Left cardiac atrium (tissue), 4 donors: ENCODE data around the gene C1orf226. TPM values are rescaled to one million over a fixed set of nuclear protein-coding genes. Genes with fewer than 3 reads are reported as not detected.

ENCODE experiments used
- ATAC-seq, 2 donors: fragments of 200-7000 bp; cut with Tn5 transposase; one replicate each; pipeline ENCODE4 v1.9.1; 2020; ENCODE audit warnings: mild to moderate bottlenecking in 2 of 2, moderate library complexity in 2 of 2
- DNase-seq: peaks from one replicate; pipeline ENCODE4 v3.0.0-alpha.2; 2020
- intact Hi-C, 2 donors: fragments of 100-400 bp; cut with DNase I; formaldehyde crosslinking; loops; one replicate each; pipeline versions ENCODE4 v1.14.1 to v1.15.1; 2022 to 2023
- total RNA-seq, 2 donors: library from RNA; stranded (reverse); fragmentation: NEBNext Ultra II Directional; extraction: Animal tissue kit (Norgen Biotek cat#: 25700); gene quantifications; one replicate each; pipeline ENCODE4 v1.2.1, GENCODE V29; 2021
- donor health status: DM: no; HTN: yes; CAD: no.
- donor health status: DM: no; HTN: yes; CAD: no; lungs with severe emphysema.
- donor health status: DM: yes; HTN: yes; CAD: no.
- donor health status: Dilated cardiomyopathy.

Gene C1orf226
- total RNA-seq, 2 donors from 2014 or later: 2.3 to 4.9 TPM

DNA sequence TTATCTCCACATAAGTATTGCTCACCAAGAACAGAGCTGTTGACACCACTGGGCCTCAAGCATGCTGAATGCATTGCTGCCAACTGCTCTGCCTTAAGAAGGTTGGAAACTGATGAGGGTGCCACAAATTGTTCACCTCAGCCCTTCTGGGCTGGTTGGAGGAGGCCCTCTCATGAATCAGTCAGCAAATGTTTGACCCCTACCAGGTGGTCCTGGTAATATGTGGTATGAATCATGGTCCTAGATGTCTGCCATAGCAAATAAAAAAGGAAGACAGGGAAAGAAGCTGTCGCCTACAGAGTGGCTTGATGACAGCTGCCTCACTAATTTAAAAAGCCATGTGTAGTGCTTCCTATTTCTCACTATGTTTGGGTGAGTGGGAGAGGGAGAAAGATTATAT lies 17.0 kb upstream of the C1orf226 start:
- ATAC-seq (no peak), DNase-seq (no peak)
- intact Hi-C loops: no loop called here

DNA sequence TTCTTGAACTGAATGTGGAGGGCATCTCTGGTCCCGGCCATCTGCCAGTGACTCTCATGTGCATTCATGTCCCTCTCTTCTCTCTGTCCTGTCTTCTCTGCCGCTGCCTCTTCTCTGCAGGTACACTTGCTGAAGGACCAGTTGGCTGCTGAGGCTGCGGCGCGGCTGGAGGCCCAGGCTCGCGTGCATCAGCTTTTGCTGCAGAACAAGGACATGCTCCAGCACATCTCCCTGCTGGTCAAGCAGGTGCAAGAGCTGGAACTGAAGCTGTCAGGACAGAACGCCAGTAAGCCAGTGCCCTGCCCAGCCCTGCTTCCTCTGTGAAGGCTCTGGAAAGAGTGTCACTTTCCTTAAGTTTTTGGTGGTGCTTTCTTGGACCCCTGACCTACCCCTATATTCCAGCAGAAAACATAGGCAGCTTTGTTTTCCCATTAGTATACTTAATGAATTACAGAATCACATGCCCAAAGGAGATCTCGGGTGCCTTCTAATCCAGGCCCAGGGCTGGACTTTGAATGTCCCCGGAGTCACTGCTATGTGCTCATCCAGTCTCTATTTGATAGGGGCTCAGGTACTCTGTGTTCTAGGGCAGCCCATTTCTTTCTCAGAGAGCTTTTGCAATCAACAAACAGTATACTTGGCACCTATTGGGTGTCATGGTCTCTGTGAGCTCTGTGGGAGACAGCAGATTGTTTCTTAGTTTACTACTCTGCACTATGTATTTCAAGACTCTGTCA lies 16.1 kb upstream of the C1orf226 start:
- no peak for DNase-seq
- ATAC-seq: no peak
- intact Hi-C loops: no loop called here

DNA sequence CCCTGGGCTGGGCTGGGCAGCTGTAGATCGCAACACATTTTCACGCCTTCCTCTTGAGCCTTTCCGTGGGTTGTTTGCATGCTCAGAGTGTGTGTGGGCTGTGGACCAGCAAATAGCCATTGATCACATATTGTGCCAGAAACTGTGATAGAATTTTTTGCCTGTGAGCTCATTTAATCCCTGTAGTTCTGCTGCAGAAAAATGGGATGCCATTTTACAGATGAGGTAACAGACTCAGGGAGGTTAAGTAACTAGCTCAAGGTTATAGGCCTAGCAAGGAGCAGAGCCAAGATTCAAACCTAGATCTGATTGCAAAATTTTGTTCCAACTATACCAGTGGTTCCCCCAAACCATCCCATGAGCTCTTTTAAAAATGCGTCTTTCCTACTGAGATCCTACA lies 15.4 kb upstream of the C1orf226 start:
- intact Hi-C loops: no loop called here
- DNase-seq: no peak
- ATAC-seq: no peak

DNA sequence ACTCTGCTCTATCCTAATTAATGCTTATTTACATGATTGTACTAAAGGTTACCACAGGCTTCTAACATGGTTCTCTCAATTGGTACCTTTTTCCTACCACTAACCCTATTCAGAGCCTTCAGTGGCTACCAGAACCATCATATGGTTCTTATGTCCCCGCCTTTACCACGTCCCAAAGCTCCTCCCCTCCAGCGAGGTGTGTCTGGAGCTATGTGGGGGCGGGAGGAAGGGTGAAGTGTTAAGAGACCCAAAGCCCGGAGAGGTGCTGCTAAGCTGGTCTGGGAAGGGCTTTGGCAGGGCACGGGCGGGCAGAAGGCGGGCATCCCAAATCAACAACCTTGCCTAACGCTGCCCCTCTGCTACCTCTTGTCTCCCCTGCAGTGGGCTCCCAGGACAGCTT lies 14.9 kb upstream of the C1orf226 start:
- ATAC-seq (peak in 1 of 2 donors; percentile 41), DNase-seq (no peak)
- intact Hi-C loops: no loop called here

DNA sequence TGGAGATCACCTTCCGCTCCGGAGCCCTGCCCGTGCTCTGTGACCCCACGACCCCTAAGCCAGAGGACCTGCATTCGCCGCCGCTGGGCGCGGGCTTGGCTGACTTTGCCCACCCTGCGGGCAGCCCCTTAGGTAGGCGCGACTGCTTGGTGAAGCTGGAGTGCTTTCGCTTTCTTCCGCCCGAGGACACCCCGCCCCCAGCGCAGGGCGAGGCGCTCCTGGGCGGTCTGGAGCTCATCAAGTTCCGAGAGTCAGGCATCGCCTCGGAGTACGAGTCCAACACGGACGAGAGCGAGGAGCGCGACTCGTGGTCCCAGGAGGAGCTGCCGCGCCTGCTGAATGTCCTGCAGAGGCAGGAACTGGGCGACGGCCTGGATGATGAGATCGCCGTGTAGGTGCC lies 14.5 kb upstream of the C1orf226 start:
- intact Hi-C loops: no loop called here
- ATAC-seq (peak; percentile 38 to 61), DNase-seq (no peak)

DNA sequence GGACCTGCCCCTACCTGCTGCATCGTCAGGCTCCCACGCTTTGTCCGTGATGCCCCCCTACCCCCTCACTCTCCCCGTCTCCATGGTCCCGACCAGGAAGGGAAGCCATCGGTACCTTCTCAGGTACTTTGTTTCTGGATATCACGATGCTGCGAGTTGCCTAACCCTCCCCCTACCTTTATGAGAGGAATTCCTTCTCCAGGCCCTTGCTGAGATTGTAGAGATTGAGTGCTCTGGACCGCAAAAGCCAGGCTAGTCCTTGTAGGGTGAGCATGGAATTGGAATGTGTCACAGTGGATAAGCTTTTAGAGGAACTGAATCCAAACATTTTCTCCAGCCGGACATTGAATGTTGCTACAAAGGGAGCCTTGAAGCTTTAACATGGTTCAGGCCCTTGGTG lies 13.8 kb upstream of the C1orf226 start:
- intact Hi-C loops: no loop called here
- ATAC-seq: no peak
- no peak for DNase-seq

DNA sequence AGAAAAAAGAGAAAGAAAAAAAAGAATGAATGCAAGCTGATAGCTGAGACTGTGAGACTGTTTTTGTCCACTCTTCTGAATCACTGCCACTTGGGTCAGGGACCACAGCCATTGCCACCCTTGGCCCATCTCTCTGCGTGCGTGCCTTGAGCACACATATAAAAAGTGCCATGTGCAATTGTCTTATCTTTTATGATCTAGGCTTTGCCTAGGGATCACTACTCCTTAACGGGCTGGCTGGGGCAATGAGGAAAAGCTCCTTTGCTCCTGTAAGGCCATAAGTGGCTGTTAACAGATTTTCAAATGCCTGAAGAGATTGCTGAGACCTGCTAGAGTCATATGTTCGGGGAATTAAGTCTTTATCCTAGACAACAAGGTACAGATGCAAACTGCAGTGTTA lies 13.1 kb upstream of the C1orf226 start:
- ATAC-seq (no peak), DNase-seq (no peak)
- intact Hi-C loops: no loop called here

DNA sequence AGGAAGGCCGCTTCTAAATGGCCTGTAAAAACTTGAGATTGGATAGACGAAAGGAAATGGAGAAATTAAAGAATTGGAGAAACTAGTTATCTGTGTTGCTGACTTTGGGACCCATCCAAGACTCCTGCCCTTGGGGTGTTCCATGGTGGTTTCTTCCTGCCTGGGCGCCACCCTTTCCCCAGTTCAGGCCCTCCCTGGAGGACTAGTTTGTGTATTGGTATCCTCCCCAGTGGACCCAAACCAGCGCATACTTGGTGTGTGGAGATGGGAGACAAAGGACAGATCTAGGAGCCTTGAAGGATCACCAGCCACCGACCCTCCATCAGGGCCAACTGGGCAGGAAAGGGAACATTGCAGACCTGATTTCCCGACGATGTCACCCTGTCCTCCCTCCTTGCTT lies 12.0 kb upstream of the C1orf226 start:
- DNase-seq (no peak), ATAC-seq (no peak)
- intact Hi-C loops: no loop called here

DNA sequence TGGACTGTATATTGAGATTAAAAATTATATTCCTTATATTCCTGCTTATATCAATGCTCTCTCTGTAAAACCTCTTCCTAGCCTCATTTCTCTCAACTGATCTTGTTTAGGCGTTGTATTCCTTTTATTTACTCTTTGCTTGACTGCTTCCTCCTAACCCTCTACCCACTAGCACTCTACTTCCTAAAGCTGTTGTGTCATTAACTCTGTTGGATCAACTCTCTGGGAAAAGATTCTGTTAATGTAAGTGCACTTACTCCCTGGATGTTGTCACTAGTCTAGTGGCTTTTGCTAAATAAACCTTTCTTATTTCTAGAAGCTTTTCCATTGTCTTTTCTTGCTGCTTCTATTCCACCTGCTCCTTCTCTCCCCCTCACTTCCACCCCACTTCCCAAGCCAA lies 11.4 kb upstream of the C1orf226 start:
- intact Hi-C loops: no loop called here
- DNase-seq (no peak), ATAC-seq (no peak)

DNA sequence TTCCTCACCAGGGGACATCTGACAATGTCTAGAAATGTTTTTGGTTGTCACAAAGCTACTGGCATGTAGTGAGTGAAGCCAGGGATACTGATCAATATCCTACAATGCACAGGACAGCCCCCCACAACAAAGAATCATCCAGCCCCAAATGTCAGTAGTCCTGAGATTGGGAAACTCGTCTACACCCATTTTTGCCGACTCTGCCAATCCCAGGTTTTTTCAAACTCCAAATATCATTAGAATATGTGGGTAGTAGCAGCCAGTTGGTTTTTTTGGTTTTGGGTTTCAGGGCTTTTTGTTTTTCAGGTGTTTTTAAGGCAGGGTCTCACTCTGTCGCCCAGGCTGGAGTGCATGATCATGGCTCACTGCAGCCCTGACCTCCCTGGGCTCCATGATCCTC lies 10.8 kb upstream of the C1orf226 start:
- ATAC-seq (no peak), DNase-seq (no peak)
- intact Hi-C loops: no loop called here

DNA sequence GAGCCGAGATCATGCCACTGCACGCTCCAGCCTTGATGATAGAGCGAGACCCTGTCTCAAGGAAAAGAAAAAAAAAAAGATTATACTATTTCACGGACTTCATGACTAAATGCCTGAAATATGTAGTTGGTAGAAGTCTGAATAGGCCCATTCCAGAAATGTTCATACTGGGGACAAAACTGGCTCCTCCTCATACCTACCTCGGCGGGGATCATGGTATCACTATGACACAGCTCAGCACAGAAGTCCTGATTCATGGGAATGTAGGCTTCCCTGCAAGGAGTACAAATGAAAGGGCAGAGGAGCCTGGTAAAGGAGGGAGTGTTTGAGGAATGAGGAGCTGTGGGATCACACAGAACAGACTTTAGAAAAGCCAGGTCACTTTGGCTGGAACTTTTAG lies 9.9 kb upstream of the C1orf226 start:
- intact Hi-C loops: no loop called here
- no peak for ATAC-seq

DNA sequence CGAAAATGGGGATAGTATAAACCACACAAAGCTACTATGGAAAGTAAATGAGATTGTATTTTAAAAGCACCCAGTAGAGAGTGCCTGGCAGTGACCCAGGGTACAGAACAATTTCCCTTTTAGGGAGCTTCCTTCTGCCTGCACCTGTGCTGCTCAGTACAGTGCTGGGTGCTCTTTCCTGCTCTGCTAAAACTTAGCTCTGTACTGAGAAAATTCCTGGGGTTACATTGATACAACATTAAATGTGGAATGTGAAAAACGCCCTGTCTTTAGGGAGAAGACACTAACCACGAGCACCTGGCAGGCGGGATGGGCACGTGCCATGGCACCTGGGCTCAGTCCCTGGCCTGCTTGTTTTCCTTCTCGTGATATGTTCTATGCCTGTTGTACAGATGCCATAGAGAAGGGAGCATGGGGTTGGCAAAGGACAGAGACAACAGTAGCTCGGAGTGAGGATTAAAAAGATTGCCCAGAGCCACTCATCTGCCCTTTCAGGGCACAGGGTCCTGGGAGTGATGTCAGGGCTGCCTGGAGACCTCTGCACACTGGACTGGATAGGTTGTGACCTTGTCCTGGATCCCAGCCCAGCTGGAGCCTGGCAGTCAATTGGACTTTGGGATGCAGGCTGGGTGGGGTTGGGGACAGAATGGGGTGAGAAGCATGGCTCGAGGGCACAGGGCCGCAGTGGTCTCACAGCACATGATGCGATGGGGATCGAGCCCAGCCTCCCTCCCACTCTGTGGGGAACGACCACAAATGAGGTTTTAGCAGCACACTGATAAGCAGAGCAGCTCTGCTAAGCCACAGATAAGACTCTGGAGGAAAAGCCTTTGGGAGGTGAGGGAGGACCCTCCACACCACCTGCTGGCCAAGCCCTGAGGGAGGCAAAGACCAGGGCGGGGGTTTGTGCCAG lies 9.1 kb upstream of the C1orf226 start:
- ATAC-seq: no peak
- intact Hi-C loops: no loop called here
- DNase-seq: no peak

More for the DNA sequence above, 9.9 kb upstream of the C1orf226 start:
- DNase-seq: no peak

DNA sequence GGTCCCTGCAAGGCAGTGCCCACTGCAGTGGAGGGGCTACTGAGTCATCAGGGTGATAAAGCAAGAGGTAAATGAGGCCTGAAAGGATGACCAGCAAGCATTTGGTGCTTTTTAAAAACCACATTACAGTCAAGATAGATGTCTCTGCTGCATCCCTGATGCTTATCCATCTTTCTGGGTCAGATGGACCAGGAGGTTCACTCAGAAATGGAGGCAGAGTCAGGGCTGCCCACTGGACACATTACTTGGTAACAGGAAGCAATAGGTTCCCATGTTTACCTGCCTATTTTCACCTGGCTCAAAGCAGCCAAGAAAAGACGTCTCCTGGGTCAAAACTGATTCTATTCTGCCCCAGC lies 8.5 kb upstream of the C1orf226 start:
- no peak for DNase-seq
- intact Hi-C loops: no loop called here
- ATAC-seq: no peak

DNA sequence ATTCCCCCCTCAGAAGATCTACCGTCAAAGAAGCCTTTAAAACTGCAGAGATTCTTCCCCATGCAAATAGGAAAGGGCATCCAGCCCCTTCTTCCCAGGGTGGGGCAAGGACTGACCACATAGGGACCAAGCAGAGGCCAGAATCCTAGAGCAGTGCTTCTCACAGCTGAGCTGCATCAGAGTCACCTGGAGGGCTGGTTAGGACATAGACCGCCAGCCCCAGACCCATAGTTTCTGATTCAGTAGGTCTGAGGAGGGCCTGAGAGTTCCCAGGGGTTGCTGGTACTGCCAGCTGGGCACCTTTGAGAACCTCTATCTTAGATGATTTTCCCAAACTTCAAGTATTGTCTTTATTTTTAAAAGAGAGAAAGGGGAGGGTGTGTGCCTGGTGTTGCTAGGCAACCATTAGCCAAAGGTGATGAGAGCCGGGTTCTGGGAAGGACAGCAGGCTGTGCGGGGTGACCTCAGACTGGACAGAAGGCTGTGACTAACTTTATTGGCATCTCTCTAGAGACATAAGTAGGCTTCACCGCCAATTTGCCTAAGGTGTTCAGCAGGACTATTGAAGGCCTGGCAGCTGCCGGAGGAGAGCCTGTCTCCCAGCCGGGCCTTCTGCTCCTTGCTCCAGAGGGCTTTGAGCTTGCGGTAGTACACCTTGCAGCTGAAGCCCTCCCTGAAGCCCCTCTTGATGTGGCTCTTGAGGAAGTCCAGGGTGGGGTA lies 7.8 kb upstream of the C1orf226 start:
- intact Hi-C loops: no loop called here
- DNase-seq: no peak
- ATAC-seq: no peak

DNA sequence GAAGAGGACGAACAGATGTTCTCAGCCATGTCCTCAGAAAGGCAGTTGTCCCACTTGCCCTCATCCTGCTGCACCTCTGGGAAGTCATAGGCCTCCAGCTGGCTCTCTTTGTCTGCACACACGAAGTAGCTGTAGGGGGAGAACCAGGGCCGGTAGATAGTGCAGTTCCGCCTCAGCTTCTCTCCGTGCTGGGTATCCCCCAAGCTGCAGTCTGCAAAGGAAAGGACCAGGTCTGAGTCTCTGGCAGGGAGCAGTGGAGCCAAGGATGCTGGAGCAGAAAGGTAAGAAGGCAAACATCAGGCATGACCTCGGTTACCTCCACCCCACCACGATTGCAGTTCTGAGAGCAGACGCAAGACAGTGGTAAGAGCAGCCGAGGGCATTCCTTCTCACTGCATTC lies 7.1 kb upstream of the C1orf226 start:
- DNase-seq (no peak), ATAC-seq (no peak)
- intact Hi-C loops: no loop called here

DNA sequence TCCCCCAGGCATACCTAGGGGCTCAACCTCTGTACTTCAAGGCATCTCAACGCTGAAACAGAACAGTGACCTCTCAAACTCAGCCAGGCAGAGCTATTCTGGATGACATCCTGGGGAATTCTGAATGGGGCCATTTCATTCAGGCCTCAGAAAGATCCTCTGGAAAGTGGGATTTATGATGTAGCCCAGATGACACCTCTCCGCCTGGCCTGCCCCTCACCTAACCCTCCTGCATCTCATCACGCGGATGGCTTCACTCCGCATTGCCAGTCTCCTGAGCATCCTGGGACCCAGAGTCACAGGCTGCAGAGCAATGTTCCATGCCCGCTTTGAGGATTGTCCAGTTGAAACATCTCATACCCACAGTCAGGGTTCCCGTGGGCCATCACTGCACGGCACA lies 6.1 kb upstream of the C1orf226 start:
- intact Hi-C loops: no loop called here
- ATAC-seq (no peak), DNase-seq (no peak)

DNA sequence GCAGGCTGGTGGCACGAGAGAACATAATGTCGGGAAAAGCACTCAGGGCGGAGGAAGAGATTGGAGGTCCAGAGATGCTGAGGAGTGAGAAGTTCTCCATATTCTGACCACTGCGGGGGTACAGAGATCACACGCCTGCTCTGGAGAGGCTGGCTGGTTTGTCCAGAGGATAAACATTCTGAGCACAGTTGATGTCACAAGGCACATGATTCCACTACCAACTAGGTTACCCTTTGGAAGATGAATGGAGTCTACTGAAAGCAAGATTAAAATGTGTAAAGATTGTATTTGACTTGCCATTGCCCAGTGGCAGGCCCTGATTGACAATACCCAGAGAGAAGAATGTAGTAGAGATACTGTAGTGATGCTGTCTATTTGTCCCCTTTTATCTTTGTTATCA lies 4.8 kb upstream of the C1orf226 start, which contains the start of gene SPATA46:
SPATA46 (minus strand) TSS at position 164 of the 400 bp plus-strand sequence; CDS start at position 100, 64 bp downstream.
- intact Hi-C loops: no loop called here
- DNase-seq: no peak
- ATAC-seq: no peak

DNA sequence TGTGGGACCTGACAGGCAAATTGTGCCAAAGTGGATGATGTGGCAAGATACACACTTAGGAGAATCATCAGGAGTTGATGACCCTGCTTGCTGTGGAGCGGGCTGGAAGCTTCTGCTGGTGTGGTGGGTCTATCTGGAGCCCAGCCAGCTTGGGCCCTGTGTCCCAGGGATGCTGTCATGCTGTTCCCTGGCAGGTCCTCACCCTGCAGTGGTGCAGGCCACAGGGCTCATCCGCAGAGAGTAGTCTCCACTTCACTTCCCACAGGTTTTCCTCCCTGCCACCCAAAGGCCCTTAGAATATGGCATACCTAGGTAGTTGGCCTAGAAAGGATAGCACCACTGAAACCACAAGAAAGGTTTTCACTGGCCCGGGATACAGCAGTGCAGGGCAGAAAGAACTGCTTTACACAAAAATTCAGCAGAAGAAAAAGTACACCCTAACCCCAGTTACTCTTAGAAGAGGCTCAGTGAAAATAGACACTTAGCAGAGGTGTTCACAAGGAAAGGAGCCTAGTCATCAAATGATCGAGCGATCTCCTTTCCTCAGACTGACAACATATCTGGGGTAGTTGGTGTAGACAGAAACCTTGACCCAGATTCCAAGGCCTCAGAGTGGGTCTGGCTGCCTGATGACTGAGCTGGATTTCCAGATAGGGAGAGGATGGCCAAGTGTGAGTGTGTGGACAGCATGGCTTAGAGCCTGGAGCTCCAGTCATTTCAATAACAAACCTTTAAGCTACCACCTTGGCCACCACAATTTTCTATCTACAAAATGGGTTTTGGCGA lies 1.3 kb upstream of the C1orf226 start:
- intact Hi-C loops: no loop called here

More for the DNA sequence above, 1.3 kb upstream of the C1orf226 start:
- ATAC-seq (no peak), DNase-seq (no peak)
